ENCODE results near the gene BPGM.
A peak's percentile ranks its signal among the peaks of the same experiment; 100 is the strongest.
"Not testable (repeated sequence)": the region's sequence is repeated elsewhere in the genome, so short reads cannot be mapped to it uniquely, and the experiment has no call there.

Gene BPGM

GRCh38 chr7:134667899-134668298 is 21.2 kb downstream of the BPGM start:
- DNase-seq: no peak

- no peak for DNase-seq
These were observed 22.7 kb downstream of the BPGM start for GRCh38 chr7:134669388-134669787.

DNA sequence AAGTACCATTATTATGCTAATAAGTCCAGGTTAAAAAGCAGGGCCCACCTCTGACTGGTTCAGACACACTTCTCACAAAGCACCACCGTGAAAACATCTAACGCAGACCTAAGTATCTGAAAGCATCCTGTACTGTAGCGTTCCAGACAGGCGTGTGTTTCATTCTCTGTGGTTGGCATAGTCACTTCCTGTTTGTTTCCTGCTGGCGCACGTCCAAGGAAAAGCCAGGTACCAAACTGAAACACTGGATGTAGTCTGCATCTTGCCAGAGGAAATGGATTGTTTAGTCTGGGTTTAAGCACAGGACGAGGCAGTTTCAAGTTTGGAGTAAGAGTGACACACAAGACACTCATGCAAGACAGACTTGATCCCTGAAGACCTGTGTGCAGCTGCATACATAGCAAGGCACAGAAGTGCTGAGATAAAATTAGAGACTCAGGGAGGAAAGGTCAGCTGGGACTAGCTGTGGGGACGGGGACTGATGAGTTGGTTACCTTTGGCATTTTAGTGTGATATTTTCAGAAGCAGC is 23.3 kb downstream of the BPGM start:
- DNase-seq: peak; percentile 73

DNA sequence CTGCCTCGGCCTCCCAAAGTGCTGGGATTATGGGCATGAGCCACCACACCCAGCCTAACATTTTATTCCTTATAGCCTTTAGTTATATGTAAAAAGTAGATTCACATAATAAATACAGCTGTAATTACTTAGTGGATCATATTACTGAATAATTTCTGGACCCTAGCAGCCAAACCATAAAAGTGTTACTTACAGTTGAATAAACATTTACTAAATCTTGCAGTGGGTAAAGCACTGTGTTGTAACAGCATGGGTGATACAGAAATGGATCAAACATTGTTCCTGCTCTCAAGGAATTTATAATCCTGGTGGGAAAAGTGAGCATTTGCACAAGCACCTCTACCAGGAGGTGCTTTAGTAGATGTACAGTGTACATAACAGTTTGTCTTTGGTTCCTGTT is 25.0 kb downstream of the BPGM start:
- DNase-seq: no peak

- DNase-seq: no peak
These were observed 27.8 kb downstream of the BPGM start for GRCh38 chr7:134674424-134674823.

- DNase-seq: no peak
These were observed 30.1 kb downstream of the BPGM start for GRCh38 chr7:134676743-134677142.

- no peak for DNase-seq
These were observed 31.5 kb downstream of the BPGM start for GRCh38 chr7:134678115-134678514.

GRCh38 chr7:134679006-134679405 is 32.4 kb downstream of the BPGM start:
- DNase-seq: no peak

DNA sequence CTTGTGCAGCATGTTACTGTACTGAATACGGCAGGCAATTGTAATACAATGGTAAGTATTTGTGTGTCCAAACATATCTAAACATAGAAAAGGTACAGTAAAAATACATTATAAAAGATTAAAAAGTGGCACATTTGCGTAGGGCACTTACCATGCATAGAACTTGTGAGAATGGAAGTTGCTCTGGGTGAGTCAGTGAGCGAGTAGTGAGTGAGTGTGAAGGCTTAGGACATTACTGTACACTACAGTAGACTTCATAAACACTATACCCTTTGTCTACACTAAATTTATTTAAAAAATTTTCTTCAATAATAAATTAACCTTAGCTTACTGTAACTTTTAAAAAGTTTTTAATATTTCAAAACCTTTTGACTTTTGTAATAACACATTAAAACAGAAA is 37.5 kb downstream of the BPGM start:
- DNase-seq: no peak

- no peak for DNase-seq
These were observed 38.6 kb downstream of the BPGM start for GRCh38 chr7:134685250-134685649.

- DNase-seq: no peak
These were observed 40.1 kb downstream of the BPGM start for GRCh38 chr7:134686786-134687185.

DNA sequence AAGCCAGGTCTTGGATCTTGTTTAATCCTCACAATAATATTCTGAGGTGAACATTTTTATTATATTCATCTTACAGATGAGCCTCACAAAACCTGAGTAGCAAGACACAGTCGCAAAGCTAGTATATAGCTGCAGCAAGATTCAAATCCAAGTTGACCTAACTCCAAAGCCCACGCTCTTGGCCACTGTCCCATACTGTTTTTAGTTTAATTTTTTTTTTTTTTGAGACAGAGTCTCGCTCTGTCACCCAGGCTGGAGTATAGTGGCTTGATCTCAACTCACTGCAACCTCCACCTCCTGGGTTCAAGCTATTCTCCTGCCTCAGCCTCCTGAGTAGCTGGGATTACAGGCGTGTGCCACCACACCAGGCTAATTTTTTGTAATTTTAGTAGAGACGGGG is 42.9 kb downstream of the BPGM start:
- not testable (repeated sequence) for DNase-seq

DNA sequence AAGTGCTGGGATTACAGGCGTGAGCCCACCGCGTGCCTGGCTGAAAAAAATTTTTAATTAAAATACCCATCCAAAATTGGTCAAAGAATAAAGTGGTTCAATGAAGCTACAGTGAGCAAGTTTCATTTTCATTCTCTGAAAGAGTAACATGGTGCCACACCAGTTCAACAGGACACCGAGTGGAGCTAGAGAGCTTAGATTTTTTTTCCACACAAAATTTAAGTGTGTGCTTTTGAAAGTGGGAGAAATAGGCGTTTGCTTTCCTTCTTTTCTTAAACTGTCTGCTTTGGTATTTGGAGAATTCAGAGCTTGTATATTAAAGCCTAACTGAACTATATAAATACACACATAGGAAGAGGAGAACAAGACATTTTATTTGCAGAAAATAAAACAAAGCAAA is 43.4 kb downstream of the BPGM start:
- no peak for DNase-seq

DNA sequence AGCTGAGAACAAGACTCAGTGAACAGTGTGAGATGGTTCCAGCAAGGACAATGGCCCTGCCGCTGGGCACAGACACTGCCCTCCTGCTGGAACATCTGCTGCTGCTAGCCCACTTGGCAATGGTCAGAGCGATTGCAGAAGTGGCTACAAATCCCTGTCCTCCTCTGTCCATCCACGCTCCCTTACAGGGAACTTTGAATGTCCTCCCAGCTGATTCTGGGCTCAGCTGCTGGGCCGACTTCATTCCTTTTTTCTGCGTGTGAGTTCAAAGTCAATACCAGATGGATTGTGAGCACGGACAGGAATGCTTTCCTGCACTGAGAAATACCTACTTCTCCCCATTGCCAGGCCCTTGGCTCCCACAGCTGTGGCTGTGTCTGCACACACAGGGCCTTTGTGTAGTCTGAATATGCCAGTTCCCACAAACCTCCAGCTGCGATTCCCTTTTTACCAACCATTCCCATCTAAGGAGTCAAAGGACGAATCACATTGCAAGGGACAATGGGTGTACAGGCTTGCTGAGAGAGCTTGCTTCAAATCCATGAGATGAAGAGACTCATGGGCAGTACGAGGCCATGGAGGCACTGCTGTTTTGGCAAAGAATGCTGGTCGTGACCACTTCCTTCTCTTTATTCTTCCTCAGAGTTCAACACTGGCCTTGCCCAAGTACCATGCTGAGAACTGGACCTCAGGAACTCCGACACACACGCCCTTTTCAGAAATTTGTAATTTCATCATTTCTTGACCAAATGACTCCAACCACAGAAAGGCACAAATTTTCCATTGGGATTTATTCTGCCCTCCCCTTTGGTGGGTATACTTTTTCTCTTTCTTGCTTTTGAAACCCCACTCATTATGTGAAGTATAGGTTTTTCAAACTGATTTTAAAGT is 44.2 kb downstream of the BPGM start:
- DNase-seq: no peak

DNA sequence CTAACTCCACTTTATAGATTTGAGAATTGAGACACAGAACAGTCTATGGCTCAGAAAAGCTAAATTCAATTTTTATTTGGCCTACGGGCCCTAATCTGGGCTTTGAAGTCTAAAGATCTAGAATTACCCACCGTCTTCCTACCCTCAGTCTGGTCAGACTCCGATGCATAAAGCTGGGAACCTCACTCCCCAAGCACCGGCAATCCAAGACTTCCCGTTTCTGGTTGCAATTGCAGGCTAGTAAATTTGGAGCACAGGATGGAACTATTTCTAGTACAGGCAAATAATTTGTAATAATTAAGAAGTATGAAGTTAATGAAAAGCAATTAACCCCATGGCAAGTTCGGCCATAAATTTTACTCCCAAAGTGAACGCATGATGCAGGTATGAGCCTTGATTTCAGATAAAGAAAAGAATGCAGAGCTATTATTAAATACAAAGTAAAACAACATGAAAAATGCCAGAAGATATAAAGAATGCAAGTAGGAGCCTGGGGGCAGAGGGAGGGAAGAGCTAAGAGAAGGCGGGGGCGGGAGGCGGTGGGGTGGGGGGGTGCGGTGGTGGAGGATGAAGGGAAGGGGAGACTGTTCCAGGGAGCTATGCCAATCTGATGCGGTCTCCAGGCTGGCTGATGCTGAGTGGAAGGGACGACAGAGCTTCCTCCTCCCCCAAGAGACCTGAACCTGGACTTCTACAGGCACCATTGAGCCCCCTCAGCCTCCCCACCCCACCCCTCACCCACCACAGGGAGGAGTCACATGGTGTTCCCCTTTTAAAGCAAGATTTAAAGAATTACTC is 45.1 kb downstream of the BPGM start:
- DNase-seq: no peak

GRCh38 chr7:134692344-134692705 is 45.7 kb downstream of the BPGM start:
- no peak for DNase-seq

GRCh38 chr7:134693256-134693655 is 46.6 kb downstream of the BPGM start:
- DNase-seq: no peak

DNA sequence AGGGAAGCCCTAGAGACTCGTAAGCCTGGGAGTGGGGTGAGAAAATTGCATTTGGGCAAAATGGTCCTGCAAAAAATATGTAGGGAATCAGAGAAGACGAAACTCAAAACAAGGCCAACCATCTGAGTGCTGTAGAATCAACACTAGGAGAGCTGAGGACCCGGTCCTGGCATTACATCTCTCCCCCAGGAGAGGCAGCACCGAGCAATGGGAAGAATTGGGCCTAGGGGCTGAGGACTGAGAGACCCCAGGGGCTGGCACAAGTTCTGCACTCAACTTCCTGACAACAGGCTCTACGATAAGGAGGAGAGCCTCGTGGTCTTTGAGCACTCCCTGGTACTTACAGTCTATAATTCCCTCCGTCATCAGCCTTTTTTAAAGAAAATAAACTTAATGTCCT is 47.6 kb downstream of the BPGM start:
- DNase-seq: no peak

GRCh38 chr7:134694767-134695166 is 48.1 kb downstream of the BPGM start:
- no peak for DNase-seq

DNA sequence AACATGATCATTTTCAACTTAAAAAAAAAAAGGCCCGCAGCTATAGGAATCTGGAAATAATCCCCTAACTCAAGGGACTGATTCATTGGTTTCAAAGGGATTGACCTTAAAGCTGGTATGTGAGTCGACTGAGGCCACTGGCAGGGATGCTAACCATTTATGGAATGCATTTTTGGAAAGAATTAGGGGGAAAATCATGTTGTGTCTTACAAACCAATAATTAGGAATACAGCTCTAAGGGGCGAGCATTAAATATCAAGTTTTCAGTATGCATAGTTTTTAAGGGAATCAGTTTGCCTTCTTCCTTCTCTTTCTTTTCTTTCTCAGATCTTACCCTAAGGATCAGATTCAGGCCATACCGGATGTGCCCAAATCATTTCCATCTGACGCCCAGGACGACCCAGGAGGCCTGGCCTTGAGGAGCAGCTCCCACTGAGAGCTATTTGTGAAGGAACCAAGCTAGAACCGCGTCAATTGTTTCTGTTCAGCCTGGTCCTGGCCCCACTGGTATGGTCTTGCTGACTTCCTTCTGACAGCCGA is 48.7 kb downstream of the BPGM start:
- no peak for DNase-seq

GRCh38 chr7:134696261-134696660 is 49.6 kb downstream of the BPGM start:
- no peak for DNase-seq

GRCh38 chr7:134697205-134697886 is 50.7 kb downstream of the BPGM start:
- DNase-seq: no peak

- no peak for DNase-seq
These were observed 51.8 kb downstream of the BPGM start for GRCh38 chr7:134698481-134698880.

Data from activated CD8-positive, alpha-beta memory T cell treated with anti-CD3 and anti-CD28 coated beads, Interleukin-2, amount 50 U/mL, for 48 hours (primary cell).